Stomach (tissue), 9 donors: ENCODE measurements around the gene RALY. TPM values are rescaled to one million over a fixed set of nuclear protein-coding genes. Genes with fewer than 3 reads are reported as not detected.

Experiments used
- DNase-seq, 2 donors: peaks; one replicate each; pipeline versions ENCODE4 v3.0.0 to v3.0.0-alpha.2; 2013 to 2019
- H3K27ac ChIP-seq, 5 donors: fragments of 200-600 bp in 4 of 5; sonication (generic) in 4 of 5; one replicate each; pipeline ENCODE4 v1.5.1; 2013 to 2019; ENCODE audit warnings: mild to moderate bottlenecking in 1 of 5, moderate library complexity in 1 of 5
- H3K27me3 ChIP-seq, 3 donors: fragments of 200-600 bp; sonication (generic); one replicate each; pipeline ENCODE4 v1.5.1; 2017 to 2019; ENCODE audit warnings: mixed run types in 1 of 3
- H3K36me3 ChIP-seq, 4 donors: fragments of 200-600 bp; sonication (generic); 1 replicate in 3 of 4; 2 replicates in 1 of 4; pipeline ENCODE4 v1.5.1; 2016 to 2019
- H3K4me1 ChIP-seq, 4 donors: fragments of 200-600 bp; sonication (generic); one replicate each; pipeline ENCODE4 v1.5.1; 2016 to 2019
- H3K4me3 ChIP-seq, 4 donors: fragments of 200-600 bp; sonication (generic) in 3 of 4; one replicate each; pipeline ENCODE4 v1.5.1; 2016 to 2019; ENCODE audit warnings: mild to moderate bottlenecking in 1 of 4
- H3K9me3 ChIP-seq, 4 donors: fragments of 200-600 bp; sonication (generic); one replicate each; pipeline ENCODE4 v1.5.1; 2016 to 2019
- CTCF ChIP-seq, 7 experiments: fragments of 450-650 bp in 4 of 7; fragments of 200-600 bp in 3 of 7; sonication (generic) in 3 of 7; IDR thresholded peaks; one replicate each; pipeline ENCODE4 v1.5.1; 2016 to 2019; ENCODE audit warnings: antibody characterized with exemption in 7 of 7, control low read depth in 2 of 7, mild to moderate bottlenecking in 1 of 7
- EP300 ChIP-seq: sonication (generic); formaldehyde crosslinking; IDR thresholded peaks from one replicate; pipeline ENCODE4 v1.6.1; 2017; ENCODE audit warnings: antibody characterized with exemption
- POLR2A ChIP-seq, 4 donors: fragments of 450-650 bp; IDR thresholded peaks; one replicate each; pipeline ENCODE4 v1.6.1; 2016; ENCODE audit warnings: antibody characterized with exemption in 4 of 4, control low read depth in 2 of 4, mild to moderate bottlenecking in 1 of 4, moderate library complexity in 1 of 4
- POLR2AphosphoS5 ChIP-seq, 3 donors: sonication (generic); formaldehyde crosslinking; IDR thresholded peaks; one replicate each; pipeline ENCODE4 v1.6.1; 2016; ENCODE audit warnings: antibody characterized with exemption in 3 of 3
- WGBS, 5 donors: extraction: QIAGEN DNeasy Blood & Tissue Kit in 3 of 5; methylation state at CpG; one replicate each; pipeline versions ENCODE4 v1.1.5 to v1.1.7; 2013 to 2018; 5-methylcytosine and 5-hydroxymethylcytosine counted together
- intact Hi-C: fragments of 100-400 bp; cut with DNase I; formaldehyde crosslinking; loops from one replicate; pipeline ENCODE4 v1.15.1; 2023; ENCODE audit warnings: low total_unique reads
- polyA plus RNA-seq, 3 donors: library from polyadenylated mRNA; stranded (reverse); fragments of 200-250 nt; gene quantifications; one replicate each; pipeline ENCODE4 v1.2.3, GENCODE V29; 2013
- total RNA-seq, 5 donors: library from RNA; depleted of rRNA; stranded (reverse); fragments of >200 nt; gene quantifications; one replicate each; pipeline versions ENCODE4 v1.1.0 to v1.2.3, GENCODE V29; 2014 to 2016
- donor health status: healthy with polysubstance abuse.
- donor health status: Bipolar disorder and iron deficiency.
- donor health status: healthy.

Gene RALY
- total and polyA plus RNA-seq, 8 donors = 21.6 to 389 (median 97.7) TPM

DNA sequence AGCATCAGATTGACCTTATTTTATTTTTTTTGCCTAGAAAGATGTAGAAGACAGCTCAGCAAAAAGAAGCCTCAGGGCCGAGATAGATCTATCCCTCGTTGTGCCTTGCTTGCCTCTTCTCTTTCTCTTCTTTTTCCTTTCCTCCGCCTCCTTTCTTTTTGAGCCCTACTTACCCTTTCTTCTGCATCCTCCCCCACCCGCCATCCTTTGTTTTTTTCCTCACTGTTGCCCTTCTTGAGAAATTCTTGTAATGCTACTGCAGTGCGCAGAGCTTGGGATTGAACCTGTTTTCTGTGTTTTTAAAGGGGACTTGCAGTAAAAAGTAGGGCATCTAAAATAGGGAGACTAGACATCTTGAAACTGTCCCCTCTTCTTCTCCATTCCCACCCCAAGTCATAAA, 18.6 kb downstream of the RALY start:
- Histone ChIP-seq H3K4me1 (peaks cover 28 to 98% (median 70%) of the 10 kb centered on the region in 4 donors), H3K27me3 (no peaks in the 10 kb centered on the region), H3K4me3 (no peak overlapping the region), H3K9me3 (no peaks in the 10 kb centered on the region), H3K36me3 (no peaks in the 10 kb centered on the region), H3K27ac (no peak overlapping the region)
- no peak for DNase-seq
- intact Hi-C loops = no loop called here
- TF ChIP-seq POLR2AphosphoS5 (IDR thresholded peaks at IDR 0.05) = no peak
- no peak for TF ChIP-seq CTCF (IDR thresholded peaks at IDR 0.05)
- no peak for TF ChIP-seq POLR2A (IDR thresholded peaks at IDR 0.05)
- 89 to 98% (median 94%) methylated on average over 5 of the region's 5 CpGs for WGBS, 5 donors

GRCh38 chr20:34012735-34013134, 19.0 kb downstream of the RALY start:
- Histone ChIP-seq H3K27ac (no peak overlapping the region), H3K4me1 (peaks cover 28 to 98% (median 73%) of the 10 kb centered on the region in 4 donors), H3K4me3 (no peak overlapping the region), H3K9me3 (no peaks in the 10 kb centered on the region), H3K36me3 (no peaks in the 10 kb centered on the region), H3K27me3 (no peaks in the 10 kb centered on the region)
- TF ChIP-seq POLR2AphosphoS5 (IDR thresholded peaks at IDR 0.05) = no peak
- no peak for TF ChIP-seq CTCF (IDR thresholded peaks at IDR 0.05)
- no peak for TF ChIP-seq POLR2A (IDR thresholded peaks at IDR 0.05)
- no peak for TF ChIP-seq EP300
- no peak for DNase-seq
- WGBS, 5 donors = 69 to 80% (median 70%) methylated on average over 3 of the region's 3 CpGs
- intact Hi-C loops = no loop called here

GRCh38 chr20:34013554-34013953, 19.8 kb downstream of the RALY start:
- no peak overlapping the region for H3K4me3 ChIP-seq
- no peak for TF ChIP-seq CTCF (IDR thresholded peaks at IDR 0.05)
- TF ChIP-seq EP300 = no peak
- TF ChIP-seq POLR2A (IDR thresholded peaks at IDR 0.05) = no peak
- no peak for TF ChIP-seq POLR2AphosphoS5 (IDR thresholded peaks at IDR 0.05)
- intact Hi-C loops = no loop called here
- H3K9me3 ChIP-seq = no peaks in the 10 kb centered on the region
- peaks cover 33 to 98% (median 69%) of the 10 kb centered on the region in 4 donors for H3K4me1 ChIP-seq
- H3K27ac ChIP-seq = no peak overlapping the region
- no peaks in the 10 kb centered on the region for H3K27me3 ChIP-seq
- H3K36me3 ChIP-seq = no peaks in the 10 kb centered on the region
- 68 to 86% (median 77%) methylated on average over 2 of the region's 2 CpGs for WGBS, 5 donors
- no peak for DNase-seq

- Histone ChIP-seq H3K4me1 (peaks cover 33 to 93% (median 61%) of the 10 kb centered on the region in 4 donors), H3K36me3 (no peaks in the 10 kb centered on the region), H3K27ac (no peak overlapping the region), H3K9me3 (no peaks in the 10 kb centered on the region), H3K4me3 (no peak overlapping the region), H3K27me3 (no peaks in the 10 kb centered on the region)
- intact Hi-C loops = no loop called here
- WGBS, 5 donors = 72 to 84% (median 76%) methylated on average over 1 of the region's 1 CpG
- TF ChIP-seq POLR2A (IDR thresholded peaks at IDR 0.05) = no peak
- no peak for TF ChIP-seq CTCF (IDR thresholded peaks at IDR 0.05)
- no peak for TF ChIP-seq EP300
- no peak for TF ChIP-seq POLR2AphosphoS5 (IDR thresholded peaks at IDR 0.05)
- DNase-seq = no peak
These were observed 21.2 kb downstream of the RALY start for GRCh38 chr20:34014878-34015277.
